CD4-positive, alpha-beta T cell treated with Interferon gamma for 1 hour (primary cell): ENCODE results near the gene VWA5B1.
A peak's percentile ranks its signal among the peaks of the same experiment; 100 is the strongest.

Source experiments
- DNase-seq: peaks from one replicate; pipeline ENCODE4 v3.0.0-alpha.2; 2020

VWA5B1 gene

DNA sequence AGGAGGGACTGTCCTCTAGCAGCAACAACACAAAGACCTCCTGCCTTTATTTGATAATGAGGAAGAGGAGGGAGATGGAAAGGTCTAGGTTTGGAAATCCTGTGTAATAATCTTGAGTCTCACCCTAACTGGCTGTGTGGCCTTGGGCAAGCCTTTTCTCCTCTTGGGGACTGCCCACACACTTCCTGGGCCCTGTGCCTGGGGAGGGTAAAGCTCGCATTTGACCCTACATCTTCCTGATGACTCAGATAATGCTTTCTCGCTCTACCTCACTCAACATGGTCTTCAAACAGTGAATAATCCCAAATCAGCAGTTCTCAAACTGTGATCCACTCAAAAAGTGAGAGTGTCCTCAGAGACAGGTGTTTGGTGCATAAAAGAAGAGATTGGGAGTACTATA, 81.2 kb downstream of the VWA5B1 start:
- DNase-seq = no peak

DNA sequence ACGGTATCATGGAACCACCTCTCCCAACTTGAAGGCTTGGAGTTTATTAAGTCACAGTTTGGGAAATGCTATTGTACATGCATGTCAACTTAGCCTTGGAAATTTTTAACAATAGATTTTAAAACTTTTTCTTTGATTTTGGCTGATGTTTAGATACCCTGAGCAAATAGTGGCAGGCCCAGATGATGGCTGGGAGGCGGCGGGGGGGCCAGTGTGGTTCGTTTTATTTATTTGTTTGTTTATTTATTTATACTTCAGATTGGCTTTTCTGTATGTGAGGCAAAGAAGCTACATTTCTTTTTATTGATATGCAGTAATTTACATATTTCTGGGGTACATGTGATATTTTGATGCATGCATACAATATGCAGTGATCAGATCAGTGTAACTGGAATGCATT, 82.0 kb downstream of the VWA5B1 start:
- DNase-seq = no peak

DNA sequence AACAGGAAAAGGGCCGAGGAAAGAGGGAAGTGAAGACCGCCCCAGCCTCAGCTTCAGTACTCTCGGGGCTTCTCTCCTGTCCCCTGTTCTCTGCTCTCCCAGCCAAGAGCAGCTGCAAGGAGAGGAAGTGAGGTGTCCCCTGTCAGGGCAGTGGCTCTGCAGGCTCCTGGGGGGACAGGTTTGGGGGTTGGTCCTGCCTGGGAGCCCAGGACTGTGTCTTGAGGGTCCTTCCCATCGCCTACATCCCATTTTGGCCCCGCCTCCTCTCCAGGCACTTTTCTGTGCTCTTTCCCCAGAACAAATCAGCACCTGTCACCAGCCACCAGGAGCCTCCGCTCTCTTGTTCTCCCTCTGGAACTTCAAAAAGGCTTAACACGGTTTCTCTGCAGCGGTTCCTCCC, 82.6 kb downstream of the VWA5B1 start:
- no peak for DNase-seq

DNA sequence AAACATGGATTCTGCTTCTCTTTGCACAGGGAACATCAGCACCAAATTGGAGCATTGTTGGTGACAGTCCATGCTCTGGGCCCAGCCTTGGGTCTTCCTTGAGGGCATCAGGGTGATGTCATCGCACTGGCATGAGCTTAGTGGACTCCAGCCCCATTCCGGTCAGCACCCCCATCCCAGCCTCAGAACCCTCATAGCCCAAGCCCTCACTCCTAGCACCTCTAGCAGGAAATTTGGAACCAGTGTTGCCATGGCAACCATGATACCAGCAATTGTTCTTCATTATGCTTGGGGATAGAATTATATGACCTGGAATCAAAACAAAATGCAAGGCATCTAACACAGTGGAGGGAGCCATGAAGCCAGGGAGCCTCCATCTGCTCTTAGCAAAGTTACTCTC, 83.1 kb downstream of the VWA5B1 start:
- DNase-seq = no peak

DNA sequence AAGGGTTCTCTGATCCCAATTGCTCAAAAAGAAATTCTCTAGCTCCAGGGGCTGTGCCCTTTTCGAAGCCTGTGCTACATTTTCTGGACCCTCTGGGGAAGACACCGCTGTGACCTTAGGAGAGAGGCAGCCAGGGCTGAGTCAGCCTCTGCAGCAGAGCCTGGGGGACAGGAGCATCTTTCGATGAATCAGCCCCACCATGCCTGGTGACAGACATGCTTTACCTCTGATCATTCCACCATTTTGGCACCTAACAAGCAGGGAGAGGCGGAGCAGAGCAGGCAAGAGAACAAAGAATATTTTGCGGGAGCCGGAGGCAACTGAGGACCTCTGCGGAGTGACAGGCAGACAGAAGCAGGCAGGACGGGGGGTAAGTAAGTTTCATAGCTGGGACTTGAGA, 84.9 kb downstream of the VWA5B1 start:
- no peak for DNase-seq

DNA sequence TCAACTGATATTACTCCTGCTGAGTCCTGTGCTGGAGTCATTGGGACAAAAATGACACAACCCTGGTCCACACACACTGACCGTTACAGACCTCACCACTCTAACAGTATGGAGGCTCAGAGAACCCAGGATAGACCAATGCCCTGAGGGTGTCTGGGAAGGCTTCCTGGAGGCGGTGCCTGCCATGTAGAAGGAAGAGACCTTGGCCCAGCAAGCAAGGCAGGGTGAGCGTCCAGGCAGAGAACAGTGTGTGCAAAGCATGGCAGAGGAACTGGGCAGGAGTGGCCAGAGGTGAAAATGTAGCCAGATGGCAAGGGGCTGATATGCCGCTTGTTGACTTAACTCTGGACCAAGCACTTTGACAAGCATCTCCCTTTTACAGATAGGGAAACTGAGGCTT, 85.5 kb downstream of the VWA5B1 start:
- no peak for DNase-seq

DNA sequence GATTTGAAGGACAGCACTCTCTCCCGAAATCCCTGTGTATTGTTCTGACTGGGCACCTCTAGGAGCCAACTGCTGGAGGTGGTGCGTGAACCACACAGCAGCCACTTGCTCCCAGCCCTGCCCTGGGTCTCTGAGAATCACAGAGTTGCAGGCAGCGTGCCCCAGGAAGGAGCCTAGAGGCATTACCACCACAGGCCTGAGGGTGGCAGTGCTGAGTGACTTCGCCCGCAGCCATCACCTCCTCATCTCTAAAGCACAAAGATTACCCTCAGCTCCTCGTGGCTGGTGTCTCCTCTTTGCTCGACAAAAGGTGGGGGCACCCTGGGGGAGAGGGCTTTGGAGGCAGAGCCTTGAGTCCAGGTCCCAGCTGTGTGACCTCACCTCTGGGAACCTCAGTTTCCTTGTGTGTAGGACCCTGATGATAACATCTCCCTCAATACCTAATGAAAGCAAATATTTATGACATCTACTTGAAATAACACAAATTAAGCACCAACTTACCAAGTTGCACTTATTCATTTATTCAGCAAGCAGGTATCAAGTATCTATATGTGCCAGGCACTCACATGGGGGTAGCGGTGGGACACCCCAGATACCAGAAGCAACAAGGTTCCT, 86.3 kb downstream of the VWA5B1 start:
- peak; percentile 34 for DNase-seq

DNA sequence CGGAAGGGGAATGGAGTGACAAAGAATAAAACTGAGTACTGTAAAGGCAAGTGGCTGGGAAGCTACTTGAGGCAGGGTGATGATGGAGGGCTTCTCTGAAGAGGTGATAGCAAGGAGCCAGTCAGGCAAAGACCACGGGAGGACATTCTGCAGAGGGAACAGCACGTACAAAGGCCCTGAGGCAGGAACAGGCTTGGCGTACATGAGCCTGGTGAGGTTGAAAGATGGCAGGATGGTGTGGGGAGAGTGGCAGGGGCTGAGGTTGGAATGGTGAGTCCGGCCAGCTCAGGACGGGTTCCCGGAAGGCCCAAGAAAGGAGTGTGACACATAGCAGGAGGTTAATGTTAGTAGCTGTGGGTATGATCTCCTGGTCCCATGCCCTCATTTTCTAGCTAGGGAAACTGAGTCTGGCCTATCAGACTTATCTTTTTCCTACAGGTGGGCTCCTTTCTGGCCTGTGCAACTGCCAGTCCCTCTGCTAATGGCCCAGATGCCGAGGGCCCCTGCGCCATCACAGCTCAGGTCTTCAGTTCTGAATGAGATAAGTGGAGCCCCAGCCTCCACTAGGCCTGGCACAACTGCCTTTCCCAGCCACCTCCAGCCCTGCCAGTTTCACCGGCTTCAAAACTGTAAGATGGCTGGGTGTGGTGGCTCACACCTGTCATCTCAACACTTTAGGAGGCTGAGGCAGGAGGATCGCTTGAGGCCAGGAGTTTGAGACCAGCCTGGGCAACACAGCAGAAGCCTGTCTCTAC, 87.0 kb downstream of the VWA5B1 start:
- no peak for DNase-seq

DNA sequence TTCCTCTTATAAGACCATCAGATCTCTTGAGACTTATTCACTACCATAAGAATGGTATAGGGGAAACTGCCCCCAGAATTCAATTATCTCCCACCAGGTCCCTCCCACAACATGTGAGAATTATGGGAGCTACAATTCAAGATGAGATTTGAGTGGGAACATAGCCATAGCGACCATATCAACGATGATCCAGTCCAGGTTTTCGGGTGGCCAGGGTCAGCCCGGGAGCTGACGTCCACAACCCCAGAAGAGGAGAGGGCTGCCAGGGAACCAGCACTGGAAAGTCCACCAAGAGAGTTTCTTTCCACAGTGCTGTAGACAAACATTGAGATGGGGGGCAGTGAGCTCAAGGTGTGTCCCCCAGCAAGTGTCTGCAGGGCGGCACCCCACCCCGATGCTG, 88.4 kb downstream of the VWA5B1 start:
- no peak for DNase-seq

DNA sequence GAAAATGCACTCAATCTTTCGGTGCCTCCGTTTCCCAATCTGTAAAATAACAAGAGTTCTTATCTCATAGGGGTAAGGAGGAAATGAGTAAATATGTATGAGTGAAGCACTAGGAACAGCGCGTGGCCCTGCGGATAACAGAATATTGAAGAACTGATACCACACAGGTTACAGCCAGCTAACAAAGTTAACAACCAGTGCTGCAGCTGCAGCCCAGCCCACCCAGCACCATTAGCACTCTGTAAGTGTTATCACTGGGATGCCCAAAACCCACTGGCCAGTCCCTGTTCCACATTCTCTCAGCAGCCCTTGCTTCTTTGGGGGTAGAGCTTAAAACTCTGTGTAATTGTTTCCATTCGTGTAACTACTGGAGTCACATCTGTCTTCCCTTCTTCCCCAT, 89.5 kb downstream of the VWA5B1 start:
- DNase-seq = no peak

DNA sequence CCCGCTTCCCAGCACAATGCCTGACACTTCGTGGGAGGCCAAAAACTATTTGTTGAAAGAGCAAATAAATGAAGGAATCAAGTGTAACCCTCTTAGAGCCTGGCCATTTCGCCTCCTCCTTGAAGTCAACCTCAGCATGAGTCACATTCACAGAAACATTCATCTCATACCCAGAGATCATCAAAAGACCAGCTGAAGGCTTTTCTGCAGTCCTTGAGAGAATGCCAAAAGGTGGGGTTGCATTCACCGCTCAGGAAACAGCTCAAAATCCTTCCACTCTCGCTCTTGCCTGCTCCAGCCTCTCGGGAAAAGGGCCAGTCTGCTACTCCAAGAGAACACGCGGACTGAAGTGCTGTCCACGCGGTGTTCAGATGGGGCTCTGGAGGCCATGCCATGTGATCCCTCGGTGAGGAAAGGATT, 90.0 kb downstream of the VWA5B1 start:
- DNase-seq = no peak

DNA sequence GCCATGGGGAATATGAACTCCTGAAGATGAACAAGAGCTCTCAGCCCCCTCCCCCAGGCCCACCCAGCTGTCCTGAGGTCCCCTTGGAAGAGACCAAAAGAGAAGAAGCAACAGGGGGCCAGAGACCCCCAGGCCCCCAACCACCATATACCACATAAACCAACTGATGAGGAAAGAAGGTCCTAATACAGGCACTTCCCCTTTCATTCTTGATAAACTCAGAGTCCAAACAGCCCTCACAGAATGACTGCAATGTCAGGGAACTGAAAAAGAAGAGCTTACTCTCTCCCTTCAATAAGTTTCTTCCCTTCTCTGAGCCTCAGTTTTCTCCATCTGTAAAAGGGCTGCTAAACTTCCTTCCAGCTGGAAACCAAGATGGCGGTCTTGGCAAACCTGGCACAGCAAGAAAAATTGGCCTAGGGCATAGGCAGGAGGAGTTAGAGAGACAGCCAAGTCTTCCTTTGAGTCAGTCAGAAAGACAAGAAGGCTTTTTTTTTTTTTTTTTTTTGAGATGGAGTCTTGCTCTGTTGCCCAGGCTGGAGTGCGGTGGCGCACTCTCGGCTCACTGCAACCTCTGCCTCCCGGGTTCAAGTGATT, 90.5 kb downstream of the VWA5B1 start:
- DNase-seq = no peak

DNA sequence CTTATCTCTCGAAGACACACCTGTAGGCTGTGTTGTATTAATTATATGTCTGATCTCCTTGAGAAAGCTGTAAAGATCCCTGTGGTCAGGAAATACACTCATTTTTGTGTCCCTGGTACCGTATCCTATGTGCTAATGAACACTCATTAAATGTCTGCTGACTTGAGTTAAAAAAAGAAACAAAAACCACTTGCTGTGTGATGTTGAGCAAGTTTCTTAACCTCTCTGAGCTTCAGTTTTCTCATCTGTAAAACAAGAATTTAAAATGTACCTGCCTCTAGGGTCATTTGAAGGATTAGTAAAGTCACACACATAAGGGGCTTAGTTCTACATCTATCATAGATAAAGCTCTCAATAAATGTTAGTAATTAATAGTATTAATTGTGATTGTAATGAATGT, 91.3 kb downstream of the VWA5B1 start:
- DNase-seq = no peak

DNA sequence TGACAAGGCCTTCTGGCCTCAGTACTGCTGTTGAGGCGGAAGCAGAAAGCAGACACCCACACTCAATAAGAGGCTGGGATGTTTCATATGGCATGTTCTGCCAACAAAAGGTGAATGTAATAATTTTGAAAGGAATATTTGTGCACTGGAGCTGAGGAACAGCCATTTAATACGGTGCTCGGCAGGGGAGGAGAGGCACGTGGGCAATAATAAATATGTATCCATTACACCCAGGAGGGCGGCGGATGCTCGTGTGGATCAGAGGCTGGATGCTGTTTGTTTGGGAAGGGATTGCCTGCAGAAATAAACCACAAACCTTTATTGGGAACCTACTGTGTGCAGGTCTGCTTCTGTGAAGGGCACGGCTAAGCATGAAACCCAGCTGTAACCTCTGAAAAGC, 92.0 kb downstream of the VWA5B1 start:
- DNase-seq = no peak

DNA sequence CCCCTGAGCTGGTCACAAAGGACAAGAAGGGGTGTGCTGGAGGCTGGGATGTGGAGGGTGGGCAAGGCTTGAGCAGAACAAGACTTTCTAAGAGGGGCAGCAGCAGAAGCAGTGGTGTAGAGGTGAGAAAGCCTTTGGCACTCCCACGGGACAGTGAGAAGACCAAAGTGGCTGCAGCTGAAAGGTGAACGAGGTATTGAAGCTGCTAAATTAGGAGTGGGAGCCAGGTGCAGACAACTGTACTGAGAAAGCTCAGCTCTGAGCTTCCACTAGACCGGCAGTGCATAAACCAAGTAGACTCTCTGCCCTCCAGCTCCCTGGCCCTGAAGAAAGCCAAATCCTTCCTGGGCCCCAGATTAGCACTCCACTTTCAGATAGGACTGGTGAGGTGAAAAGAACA, 93.0 kb downstream of the VWA5B1 start:
- DNase-seq = no peak

DNA sequence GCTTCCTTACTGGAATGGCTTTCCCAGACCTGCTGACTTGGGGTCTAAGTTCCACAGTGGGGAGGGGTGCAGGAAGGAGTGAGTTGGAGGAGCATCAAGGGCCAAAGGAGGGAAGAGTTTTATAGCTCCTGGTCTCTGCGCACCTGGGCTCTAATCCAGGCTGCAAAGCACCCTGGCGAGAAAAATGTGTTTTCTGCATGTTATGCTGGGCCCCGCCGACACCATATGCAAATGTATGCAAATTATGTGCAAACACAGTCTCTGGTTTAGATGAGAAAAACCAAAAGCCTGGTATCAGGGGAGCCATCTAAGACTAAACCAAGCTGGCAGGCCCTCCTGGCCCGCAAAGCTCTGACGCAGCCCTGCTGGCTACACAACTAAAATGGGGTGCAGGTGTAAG, 95.0 kb downstream of the VWA5B1 start:
- no peak for DNase-seq

DNA sequence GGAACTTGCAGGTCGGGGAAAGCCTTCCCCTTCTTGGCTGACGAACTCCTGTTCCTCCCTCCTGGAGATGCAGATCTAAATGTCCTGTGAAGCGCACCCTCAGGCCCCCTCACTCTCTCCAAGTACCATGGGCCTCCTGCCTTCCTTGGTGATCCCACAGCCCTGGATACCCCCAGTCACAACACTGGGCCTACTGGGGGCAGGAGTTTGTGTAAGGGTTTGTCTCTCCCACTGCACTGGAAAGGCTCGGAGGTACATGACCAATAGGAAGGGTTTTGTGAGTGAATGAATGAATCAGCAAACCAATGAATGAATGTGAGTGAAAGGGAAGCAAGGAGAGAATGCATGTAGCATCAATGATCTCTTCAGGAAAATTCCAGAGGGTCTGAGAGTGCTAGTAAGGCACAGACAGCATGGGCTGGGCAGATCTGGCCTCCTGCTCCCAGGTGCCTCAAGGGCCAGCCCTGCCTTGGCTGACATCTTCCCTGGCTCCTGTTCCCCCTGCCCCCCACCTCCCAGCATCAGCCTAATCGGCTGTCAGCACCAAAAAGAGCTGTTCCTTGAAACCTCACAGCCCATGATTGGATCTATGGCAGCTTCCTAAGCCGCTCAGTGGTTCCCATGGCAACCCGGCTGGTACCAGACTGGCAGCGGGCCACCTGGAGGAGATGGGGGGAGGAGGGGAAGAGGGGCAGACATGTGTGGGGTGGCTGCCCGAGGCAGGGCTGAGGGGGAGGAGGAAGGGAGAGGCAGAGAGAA, 95.8 kb downstream of the VWA5B1 start:
- no peak for DNase-seq

DNA sequence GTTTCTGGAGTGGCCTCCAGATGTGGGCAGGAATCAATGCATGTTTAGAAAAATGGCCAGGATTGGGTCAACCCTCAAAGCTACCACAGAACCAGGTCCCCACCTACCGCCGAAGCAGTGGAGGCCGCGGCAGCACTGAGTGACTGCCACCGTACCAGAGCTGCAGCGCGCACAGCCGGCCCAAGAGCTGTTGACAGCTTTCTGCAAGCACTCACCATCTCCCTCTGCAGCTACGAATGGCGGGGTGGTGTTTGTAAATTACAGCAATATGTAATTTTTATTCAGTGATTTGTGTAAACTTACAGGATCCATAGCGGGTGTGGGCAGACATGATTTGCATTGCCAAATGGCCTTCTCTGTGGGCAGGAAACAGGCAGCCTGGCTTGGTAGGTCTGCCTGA, 98.9 kb downstream of the VWA5B1 start:
- no peak for DNase-seq

DNA sequence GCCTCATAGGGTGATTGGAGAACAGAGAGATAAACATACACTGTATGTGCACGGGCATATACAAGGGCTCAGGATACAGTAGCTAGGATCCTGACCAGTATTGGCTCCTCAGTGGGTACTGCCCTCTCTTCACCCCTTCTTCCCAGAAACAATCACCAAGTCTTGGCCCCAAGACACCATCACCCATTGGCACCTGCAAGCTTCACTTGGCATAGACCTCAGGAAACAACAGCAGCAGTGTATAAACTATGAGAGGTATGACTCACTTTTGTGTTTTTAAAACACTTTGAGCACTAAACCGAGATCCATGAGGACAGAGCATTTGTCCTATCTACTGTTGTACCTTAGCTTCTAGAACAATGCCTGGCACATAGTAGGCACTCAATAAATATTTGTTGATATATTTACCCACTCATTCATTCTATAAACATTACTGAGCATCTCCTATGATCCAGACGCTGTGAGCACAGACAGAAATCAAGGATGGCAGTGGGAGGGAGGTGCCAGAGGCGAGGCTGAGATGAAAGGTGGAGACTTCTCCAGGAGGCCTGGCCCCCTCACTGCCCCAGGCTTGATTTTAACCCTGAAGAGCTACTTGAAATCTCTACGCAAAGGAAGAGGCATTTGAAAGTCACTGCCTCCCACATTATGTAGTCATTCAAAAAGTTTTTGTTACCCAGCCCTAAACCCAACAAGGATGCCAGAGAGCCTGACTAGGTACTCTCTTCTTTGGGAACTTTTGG, 100.1 kb downstream of the VWA5B1 start:
- no peak for DNase-seq

DNA sequence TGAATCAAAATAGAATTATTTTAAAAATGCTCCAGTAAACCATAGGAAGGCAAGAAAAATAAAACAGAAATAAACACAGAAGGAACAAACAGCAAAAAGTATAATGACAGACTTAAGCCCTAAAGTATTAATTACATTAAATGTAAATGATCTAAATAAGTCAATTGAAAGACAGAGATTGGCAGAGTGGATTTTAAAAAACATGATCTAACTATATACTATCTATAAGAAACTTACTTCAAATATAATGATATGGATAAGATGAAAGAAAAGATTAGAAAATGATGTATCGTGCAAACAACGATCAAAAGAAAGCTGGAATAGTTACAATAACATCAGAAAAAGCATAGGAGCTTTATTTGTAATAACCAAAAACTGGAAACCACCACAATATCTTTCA, 104.6 kb downstream of the VWA5B1 start:
- no peak for DNase-seq

DNA sequence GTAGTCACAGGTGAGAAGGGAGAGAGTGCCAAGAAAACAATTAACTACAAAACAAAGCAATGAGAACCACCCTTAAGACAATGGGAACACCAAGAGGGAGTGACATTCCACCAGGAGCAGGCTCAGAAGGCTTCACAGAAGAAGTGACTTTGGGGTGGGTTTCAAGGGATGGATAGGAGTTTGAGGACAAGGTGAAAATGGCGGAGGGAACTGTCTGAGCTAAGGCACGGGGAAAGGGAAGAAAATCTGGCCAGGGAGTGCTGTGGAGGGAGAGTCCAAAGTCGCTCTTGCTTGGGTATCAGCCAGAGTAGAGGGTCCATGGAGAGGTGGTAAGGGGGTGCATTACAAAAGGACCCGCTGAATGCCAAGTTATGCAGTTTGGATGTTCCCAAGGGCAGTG, 108.1 kb downstream of the VWA5B1 start:
- no peak for DNase-seq

DNA sequence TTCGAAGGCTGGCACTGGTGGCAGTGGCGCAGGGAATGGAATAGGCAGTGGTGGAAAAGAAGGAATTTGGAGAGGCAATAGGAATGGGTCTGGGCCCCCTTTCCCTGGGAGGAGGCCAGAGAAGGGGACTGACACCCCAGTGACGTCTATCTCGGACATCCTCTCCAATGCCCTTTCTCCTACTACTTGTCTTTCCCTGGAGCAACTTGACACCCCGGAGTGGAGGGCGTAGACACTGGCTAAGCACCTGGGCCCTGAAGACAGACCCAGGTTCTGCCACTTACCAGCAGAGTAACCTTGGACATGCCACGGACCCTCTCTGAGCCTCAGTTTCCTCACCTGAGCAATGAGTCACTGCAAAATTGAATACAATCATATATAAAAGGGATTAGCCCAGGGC, 108.5 kb downstream of the VWA5B1 start:
- no peak for DNase-seq

DNA sequence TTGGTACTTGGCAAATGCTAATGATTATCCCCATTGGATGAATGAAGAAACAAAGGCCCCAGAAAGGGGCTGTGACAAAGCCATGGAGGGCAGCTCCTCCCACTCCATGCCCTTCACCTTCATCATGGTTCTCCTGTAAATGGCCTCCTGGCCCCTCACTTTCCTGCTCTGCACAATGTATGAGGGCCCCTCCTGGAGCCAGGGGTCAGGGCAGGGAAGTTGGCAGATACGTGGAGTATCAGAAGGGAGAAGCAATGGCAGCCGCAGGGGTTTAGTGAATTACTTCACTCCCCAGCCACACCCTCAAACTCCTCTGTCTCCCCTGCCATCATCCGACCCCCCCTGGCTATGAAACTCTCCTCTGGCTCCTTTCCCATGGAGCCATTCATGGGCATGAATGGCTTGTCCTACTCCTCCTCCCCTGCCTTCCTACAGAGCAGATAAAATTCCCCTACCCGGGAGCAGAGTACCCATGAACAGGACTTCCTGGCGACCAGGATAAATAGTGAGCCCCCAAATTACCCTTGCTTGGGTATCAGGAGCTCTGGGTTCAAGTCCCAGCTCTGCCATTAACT, 109.0 kb downstream of the VWA5B1 start:
- DNase-seq = no peak
